HepG2 (cell line): ENCODE data around the gene PPP2R1B. TPM values are rescaled to one million over a fixed set of nuclear protein-coding genes. Genes with fewer than 3 reads are reported as not detected.

Experiments used
- AGO1 ChIP-seq: fragments of 200-400 bp; formaldehyde crosslinking; IDR thresholded peaks from 2 replicates; pipeline ENCODE4 v1.6.1; 2017; ENCODE audit warnings: mild to moderate bottlenecking, low read depth, low read length, moderate library complexity; ENCODE audit not compliant: poor library complexity, severe bottlenecking
- CHD4 ChIP-seq: fragments of 200-600 bp; sonication (generic); IDR thresholded peaks from 2 replicates; pipeline ENCODE4 v1.7.0; 2017; ENCODE audit warnings: mild to moderate bottlenecking, low read length, borderline replicate concordance
- E2F2 ChIP-seq: sonication (generic); formaldehyde crosslinking; IDR thresholded peaks from 2 replicates; pipeline ENCODE4 v1.4.0; 2020; ENCODE audit warnings: missing genetic modification reagents, borderline replicate concordance
- ELK4 ChIP-seq: sonication (generic); formaldehyde crosslinking; IDR thresholded peaks from 2 replicates; pipeline ENCODE4 v1.9.0; 2021; ENCODE audit warnings: missing genetic modification reagents, borderline replicate concordance
- MEIS2 ChIP-seq: sonication (generic); formaldehyde crosslinking; IDR thresholded peaks from 2 replicates; pipeline ENCODE4 v1.9.0; 2021; ENCODE audit warnings: mild to moderate bottlenecking, missing genetic modification reagents
- POLR2AphosphoS5 ChIP-seq: IDR thresholded peaks from 2 replicates; pipeline ENCODE4 v1.6.1; 2012; ENCODE audit warnings: low read depth, low read length
- RBM22 ChIP-seq: fragments of 200-400 bp; formaldehyde crosslinking; optimal IDR thresholded peaks from 2 replicates; pipeline ENCODE3; 2017; ENCODE audit warnings: mild to moderate bottlenecking, low read length, moderate library complexity
- RFX3 ChIP-seq: IDR thresholded peaks from 2 replicates; pipeline ENCODE4 v1.6.1; 2016; ENCODE audit warnings: missing biosample characterization, missing genetic modification reagents
- TRIM22 ChIP-seq: fragments of 450-650 bp; IDR thresholded peaks from 2 replicates; pipeline ENCODE4 v1.6.1; 2017
- TRIM24 ChIP-seq: sonication (generic); formaldehyde crosslinking; IDR thresholded peaks from 2 replicates; pipeline ENCODE4 v1.8.0; 2022; ENCODE audit warnings: mild to moderate bottlenecking, missing genetic modification reagents
- ZBTB39 ChIP-seq: sonication (generic); formaldehyde crosslinking; IDR thresholded peaks from 2 replicates; pipeline ENCODE4 v1.5.0; 2020; ENCODE audit warnings: missing genetic modification reagents
- ZFP91 ChIP-seq: sonication (generic); formaldehyde crosslinking; IDR thresholded peaks from 2 replicates; pipeline ENCODE4 v1.9.0; 2022; ENCODE audit warnings: missing genetic modification reagents, mild to moderate bottlenecking, borderline replicate concordance
- ZNF263 ChIP-seq: sonication (generic); formaldehyde crosslinking; IDR thresholded peaks from 2 replicates; pipeline ENCODE4 v1.4.0; 2020; ENCODE audit warnings: missing genetic modification reagents
- ZNF513 ChIP-seq: sonication (generic); formaldehyde crosslinking; conservative IDR thresholded peaks from 2 replicates; pipeline ENCODE4 v1.5.0; 2020; ENCODE audit warnings: missing genetic modification reagents
- ZNF780A ChIP-seq: sonication (generic); formaldehyde crosslinking; IDR thresholded peaks from 2 replicates; pipeline ENCODE4 v1.8.0; 2022; ENCODE audit warnings: mild to moderate bottlenecking, missing genetic modification reagents, moderate library complexity
- ZNF83 ChIP-seq: sonication (generic); formaldehyde crosslinking; IDR thresholded peaks from 2 replicates; pipeline ENCODE4 v1.4.0; 2020; ENCODE audit warnings: missing genetic modification reagents, mild to moderate bottlenecking, borderline replicate concordance
- ZSCAN21 ChIP-seq: sonication (generic); formaldehyde crosslinking; IDR thresholded peaks from 2 replicates; pipeline ENCODE4 v1.8.0; 2022; ENCODE audit warnings: mild to moderate bottlenecking, missing genetic modification reagents, moderate library complexity, borderline replicate concordance
- polyA plus RNA-seq, 8 experiments: library from polyadenylated mRNA; depleted of rRNA in 3 of 8; stranded (reverse) in 7 of 8; unstranded in 1 of 8; fragments of >200 nt; fragmentation: Illumina TruSeq in 4 of 8; extraction: Trizol in 4 of 8; gene quantifications; 2 replicates each; pipeline versions ENCODE4 v1.2.1 to v1.2.3, GENCODE V29; 2011 to 2016; ENCODE audit warnings: low read depth in 4 of 8, missing spikeins in 1 of 8, mixed read lengths in 1 of 8; ENCODE audit not compliant: insufficient read depth in 1 of 8
- total RNA-seq, 5 experiments: library from RNA; depleted of rRNA; stranded (reverse); fragments of >200 nt; fragmentation: Illumina TruSeq; extraction: Trizol; gene quantifications; 2 replicates each; pipeline ENCODE4 v1.2.3, GENCODE V29; 2016; ENCODE audit warnings: low read depth in 1 of 5

Gene PPP2R1B
- total and polyA plus RNA-seq, 2 of the 13 experiments (the other 11 are each of a cell fraction or from before 2014, with no cell fraction given) = 22.1 to 56.8 TPM

GRCh38 chr11:111765984-111766833, at the start of gene PPP2R1B (continued):
- TF ChIP-seq E2F2 (CRISPR knock-in tag) (0 out of 2 replicates have a peak, but pooled peaks have one; percentile 39), ZNF780A (no peak), POLR2AphosphoS5 (peak; percentile 94), TRIM24 (CRISPR knock-in tag) (no peak), RFX3 (CRISPR knock-in tag) (no peak), ZNF513 (CRISPR knock-in tag) (no peak), MEIS2 (CRISPR knock-in tag) (no peak), RBM22 (peak; percentile 65), ZFP91 (CRISPR knock-in tag) (peak; percentile 85), CHD4 (no peak), ZSCAN21 (CRISPR knock-in tag) (no peak), AGO1 (no peak), TRIM22 (no peak), ZNF83 (CRISPR knock-in tag) (no peak), ELK4 (no peak), ZNF263 (CRISPR knock-in tag) (no peak), ZBTB39 (peak; percentile 57; the same call in 1 of the 2 replicates)
